AG08395 (cell line): ENCODE results near the gene SPECC1L.
A peak's percentile ranks its signal among the peaks of the same experiment; 100 is the strongest.

Experiments used
- DNase-seq: peaks from one replicate; pipeline ENCODE4 v3.0.0; 2012; ENCODE audit warnings: mixed read lengths, low spot score

Gene SPECC1L

GRCh38 chr22:24366701-24367100 lies 96.1 kb downstream of the SPECC1L start:
- DNase-seq: no peak

GRCh38 chr22:24367841-24368240 lies 97.2 kb downstream of the SPECC1L start:
- peak; percentile 41 for DNase-seq

- no peak for DNase-seq
Measured at GRCh38 chr22:24370401-24370800, 99.8 kb downstream of the SPECC1L start.

- no peak for DNase-seq
Measured at GRCh38 chr22:24376002-24376401, 105.4 kb downstream of the SPECC1L start.

GRCh38 chr22:24376586-24376985 lies 106.0 kb downstream of the SPECC1L start:
- no peak for DNase-seq

- no peak for DNase-seq
Measured at GRCh38 chr22:24379536-24379935, 108.9 kb downstream of the SPECC1L start.

GRCh38 chr22:24380220-24380904 lies 109.7 kb downstream of the SPECC1L start:
- no peak for DNase-seq

- no peak for DNase-seq
Measured at GRCh38 chr22:24380905-24381230, 110.2 kb downstream of the SPECC1L start.

- no peak for DNase-seq
Measured at GRCh38 chr22:24383061-24383460, 112.4 kb downstream of the SPECC1L start.

- no peak for DNase-seq
Measured at GRCh38 chr22:24384131-24384530, 113.5 kb downstream of the SPECC1L start.

GRCh38 chr22:24386937-24387471 lies 116.4 kb downstream of the SPECC1L start:
- DNase-seq: no peak

GRCh38 chr22:24389680-24390079 lies 119.0 kb downstream of the SPECC1L start:
- no peak for DNase-seq

- DNase-seq: no peak
Measured at GRCh38 chr22:24390156-24390555, 119.5 kb downstream of the SPECC1L start.

GRCh38 chr22:24390576-24390975 lies 119.9 kb downstream of the SPECC1L start:
- DNase-seq: no peak

GRCh38 chr22:24391836-24392217 lies 121.2 kb downstream of the SPECC1L start:
- DNase-seq: peak; percentile 58

- DNase-seq: no peak
Measured at GRCh38 chr22:24392218-24392931, 121.7 kb downstream of the SPECC1L start.

- DNase-seq: no peak
Measured at GRCh38 chr22:24393012-24393559, 122.5 kb downstream of the SPECC1L start.

GRCh38 chr22:24393848-24394247 lies 123.2 kb downstream of the SPECC1L start:
- no peak for DNase-seq

- DNase-seq: no peak
Measured at GRCh38 chr22:24394254-24394653, 123.6 kb downstream of the SPECC1L start.

GRCh38 chr22:24398409-24398808 lies 127.8 kb downstream of the SPECC1L start:
- no peak for DNase-seq

GRCh38 chr22:24400034-24400725 lies 129.5 kb downstream of the SPECC1L start:
- DNase-seq: no peak

- DNase-seq: no peak
Measured at GRCh38 chr22:24400726-24401596, 130.3 kb downstream of the SPECC1L start.
